K562 (cell line): Measurements from ENCODE around the gene TUBGCP6. TPM values are rescaled to one million over a fixed set of nuclear protein-coding genes. Genes with fewer than 3 reads are reported as not detected.

ENCODE experiments used
- ATAC-seq: fragments of 200-7000 bp; cut with Tn5 transposase; 3 replicates; pipeline ENCODE4 v1.9.1; 2020; ENCODE audit warnings: moderate library complexity
- BruUV-seq: library from RNA; stranded (reverse); fragments of 400-500 nt; replicated peaks from 2 replicates; lab custom pipeline; 2021; lab: Mats Ljungman, UMichigan
- CTCF ChIA-PET: fragments of 300-600 bp; formaldehyde crosslinking; extraction: SDS; loops from one replicate; lab custom pipeline; 2021; ENCODE audit warnings: low intra/inter-chr PET ratio; lab: Yijun Ruan, JAX
- POLR2A ChIA-PET: fragments of 300-600, 350-650 bp; sonication (Branson Sonifier 250); formaldehyde crosslinking; extraction: SDS; loops from one replicate; lab custom pipeline; 2021; ENCODE audit warnings: antibody characterized with exemption, inconsistent platforms; lab: Yijun Ruan, JAX
- DNase-seq, 4 experiments: peaks; one replicate each; pipeline versions ENCODE4 v3.0.0 to v3.0.0-alpha.2; 2011 to 2018; ENCODE audit warnings: low spot score in 3 of 4, mixed read lengths in 3 of 4; ENCODE audit errors: extremely low read depth in 1 of 4
- FAIRE-seq: peaks from 2 replicates; lab custom pipeline; 2011; peaks lifted over from hg19 to GRCh38; lab: Jason Lieb, UNC
- H2AFZ ChIP-seq: 2 replicates; pipeline ENCODE4 v1.6.0; 2011; ENCODE audit warnings: low read depth, low read length, control low read depth, inconsistent platforms
- H3K27ac ChIP-seq: fragments of 200-600 bp; 3 replicates; pipeline ENCODE4 v1.8.0; 2011; ENCODE audit warnings: low read depth, mild to moderate bottlenecking, control low read depth, inconsistent platforms, low read length, moderate library complexity, mixed read lengths; ENCODE audit errors: extremely low read depth
- H3K27me3 ChIP-seq, 2 experiments: fragments of 300-600 bp in 1 of 2; 2 replicates in 1 of 2; 3 replicates in 1 of 2; pipeline versions ENCODE4 v1.6.0 to v1.8.0; 2011; ENCODE audit warnings: inconsistent platforms in 2 of 2, low read length in 2 of 2, mild to moderate bottlenecking in 1 of 2, mixed read lengths in 1 of 2, moderate library complexity in 1 of 2; ENCODE audit not compliant: control insufficient read depth in 2 of 2, insufficient read depth in 2 of 2
- H3K36me3 ChIP-seq: fragments of 300-600 bp; 3 replicates; pipeline ENCODE4 v1.8.0; 2011; ENCODE audit warnings: mild to moderate bottlenecking, low read length, inconsistent platforms; ENCODE audit not compliant: control insufficient read depth, insufficient read depth
- H3K4me1 ChIP-seq, 2 experiments: fragments of 200-600 bp in 1 of 2; replicated peaks in 1 of 2; 2 replicates in 1 of 2; 3 replicates in 1 of 2; pipeline versions ENCODE4 v1.5.1 to v1.8.0; 2011; ENCODE audit warnings: inconsistent platforms in 2 of 2, low read length in 2 of 2, mild to moderate bottlenecking in 1 of 2, mixed read lengths in 1 of 2, moderate library complexity in 1 of 2; ENCODE audit not compliant: control insufficient read depth in 2 of 2, insufficient read depth in 2 of 2
- H3K4me2 ChIP-seq: 2 replicates; pipeline ENCODE4 v1.6.1; 2011; ENCODE audit warnings: low read length, control low read depth, inconsistent platforms, mixed read lengths; ENCODE audit not compliant: insufficient read depth
- H3K4me3 ChIP-seq: fragments of 200-600 bp; sonication (generic), shearing (Covaris generic); 2 replicates; pipeline ENCODE4 v1.5.1; 2016; ENCODE audit warnings: control low read depth, inconsistent platforms
- H3K79me2 ChIP-seq: fragments of 200-600 bp; 3 replicates; pipeline ENCODE4 v1.8.0; 2011; ENCODE audit warnings: low read length, inconsistent platforms; ENCODE audit not compliant: control insufficient read depth, insufficient read depth
- H3K9ac ChIP-seq, 2 experiments: 2 replicates each; pipeline versions ENCODE4 v1.6.0 to v1.6.1; 2011; ENCODE audit warnings: low read depth in 2 of 2, low read length in 2 of 2, control low read depth in 1 of 2, inconsistent platforms in 1 of 2, mild to moderate bottlenecking in 1 of 2, mixed read lengths in 1 of 2; ENCODE audit not compliant: insufficient read depth in 1 of 2
- H3K9me1 ChIP-seq: one replicate; pipeline ENCODE4 v1.6.0; 2011; ENCODE audit warnings: inconsistent platforms, mild to moderate bottlenecking, low read length, moderate library complexity; ENCODE audit not compliant: control insufficient read depth, insufficient read depth
- H3K9me3 ChIP-seq: replicated peaks from 2 replicates; pipeline ENCODE4 v1.5.1; 2011; ENCODE audit warnings: low read depth, low read length, inconsistent platforms; ENCODE audit not compliant: control insufficient read depth, insufficient read depth
- H4K20me1 ChIP-seq: replicated peaks from 2 replicates; pipeline ENCODE4 v1.6.1; 2011; ENCODE audit warnings: low read length, inconsistent platforms, mixed read lengths; ENCODE audit not compliant: control insufficient read depth, insufficient read depth
- AFF4 ChIP-seq: sonication (generic); formaldehyde crosslinking; IDR thresholded peaks from 2 replicates; pipeline ENCODE4 v1.8.0; 2023; ENCODE audit warnings: mild to moderate bottlenecking, missing genetic modification reagents
- COPS2 ChIP-seq: fragments of 450-650 bp; conservative IDR thresholded peaks from 2 replicates; pipeline ENCODE4 v1.6.1; 2016; ENCODE audit warnings: mild to moderate bottlenecking, moderate library complexity
- RBFOX2 ChIP-seq: fragments of 200-400 bp; formaldehyde crosslinking; IDR thresholded peaks from 2 replicates; pipeline ENCODE4 v1.6.1; 2017; ENCODE audit warnings: low read depth, mild to moderate bottlenecking, low read length, moderate library complexity
- SMARCB1 ChIP-seq: IDR thresholded peaks from 2 replicates; pipeline ENCODE4 v1.6.1; 2011; ENCODE audit warnings: improper control_type of control experiment, low read depth; ENCODE audit not compliant: insufficient read length
- ZNF175 ChIP-seq: fragments of 200-800 bp; sonication (Bioruptor generic); IDR thresholded peaks from 2 replicates; pipeline ENCODE4 v1.6.1; 2016; ENCODE audit warnings: low read depth, mild to moderate bottlenecking, missing genetic modification characterization, missing compliant biosample characterization
- ZNF212 ChIP-seq: fragments of 450-650 bp; formaldehyde crosslinking; IDR thresholded peaks from 2 replicates; pipeline ENCODE4 v1.4.0; 2020; ENCODE audit warnings: mild to moderate bottlenecking
- ZNF785 ChIP-seq: fragments of 250-450 bp; sonication (Bioruptor Pico); IDR thresholded peaks from 2 replicates; pipeline ENCODE4 v1.4.0; 2020; ENCODE audit warnings: mild to moderate bottlenecking
- WGBS: fragments of 100-300 bp; shearing (Covaris generic); methylation state at CpG from one replicate; pipeline ENCODE4 v1.1.6; 2016; ENCODE audit warnings: low coverage, mixed read lengths; ENCODE audit not compliant: insufficient coverage; ENCODE audit errors: missing lambda C conversion rate; 5-methylcytosine and 5-hydroxymethylcytosine counted together
- in situ Hi-C: fragments of 300-500 bp; cut with MboI; formaldehyde crosslinking; loops from 4 replicates; pipeline ENCODE4 v1.15.0; 2018; ENCODE audit warnings: inconsistent platforms, mixed read lengths
- intact Hi-C: fragments of 100-400 bp; cut with micrococcal nuclease; formaldehyde crosslinking; loops from 2 replicates; pipeline ENCODE4 v1.14.2; 2022
- polyA plus RNA-seq, 8 experiments: library from polyadenylated mRNA; depleted of rRNA in 4 of 8; stranded (reverse) in 5 of 8; unstranded in 3 of 8; fragments of >200 nt; fragmentation: Nextera tagmentation in 2 of 8; fragmentation: Illumina TruSeq in 1 of 8; extraction: Ambion mirVana in 2 of 8; extraction: Trizol in 1 of 8; gene quantifications; 2 replicates each; pipeline versions ENCODE4 v1.2.1 to v1.2.3, GENCODE V29; 2011 to 2014; ENCODE audit warnings: inconsistent platforms in 1 of 8, missing spikeins in 1 of 8
- total RNA-seq, 7 experiments: library from RNA; depleted of rRNA in 6 of 7; stranded (reverse); fragments of >200 nt in 6 of 7; fragmentation: Illumina TruSeq in 2 of 7; extraction: Trizol in 2 of 7; gene quantifications; 2 replicates each; pipeline versions ENCODE4 v1.2.1 to v1.2.3, GENCODE V29; 2011 to 2021; ENCODE audit warnings: low replicate concordance in 1 of 7

The TUBGCP6 gene
- total and polyA plus RNA-seq, 9 of the 15 experiments (the other 6 are each of a cell fraction or from before 2014, with no cell fraction given), result 0.76 to 33.0 (median 10.1) TPM

GRCh38 chr22:50175191-50175461 is 69.7 kb downstream of the TUBGCP6 start:
- Histone ChIP-seq H3K4me1 (peaks cover 4 to 64% of the 10 kb centered on the region in 2 experiments; a peak in 2 of 5 replicates), H3K27me3 (no peaks in the 10 kb centered on the region), H3K4me2 (no peak overlapping the region), H3K9me1 (no peaks in the 10 kb centered on the region), H3K27ac (no peak overlapping the region), H3K9ac (no peak overlapping the region; a peak in 1 of 4 replicates), H4K20me1 (no peaks in the 10 kb centered on the region), H3K9me3 (no peaks in the 10 kb centered on the region), H3K36me3 (no peaks in the 10 kb centered on the region), H2AFZ (no peak overlapping the region), H3K4me3 (no peak overlapping the region), H3K79me2 (no peaks in the 10 kb centered on the region)
- no peak for DNase-seq
- in situ Hi-C loops, result no loop called here
- POLR2A ChIA-PET, result interaction anchor here (1.3 kb wide), 1 partner anchor 9 kb away, joined by 4 read pairs; no protein-coding TSS in a partner anchor
- CTCF ChIA-PET, result no interaction called here
- FAIRE-seq, result no peak
- TF ChIP-seq SMARCB1 (no peak), AFF4 (no peak), COPS2 (no peak), ZNF175 (no peak), ZNF212 (CRISPR knock-in tag) (no peak), RBFOX2 (no peak), ZNF785 (CRISPR knock-in tag) (no peak)
- BruUV-seq, result no TSS peak
- intact Hi-C loops, result no loop called here
- ATAC-seq, result no peak
- 83% methylated on average over 2 of the region's 6 CpGs for WGBS
